Measurements from ENCODE around the gene SYNGR4. TPM values are rescaled to one million over a fixed set of nuclear protein-coding genes. Genes with fewer than 3 reads are reported as not detected.

The SYNGR4 gene
- total RNA-seq, 3 donors from 2014 or later, result not detected

- Mint-ChIP-seq H3K4me3 (peak overlapping the region; percentile 89), H3K4me1 (ENCODE audit: low read depth) (peaks cover 61% of the 10 kb centered on the region), H3K27me3 (ENCODE audit: low read depth) (no peaks in the 10 kb centered on the region), H3K9me3 (no peaks in the 10 kb centered on the region), H3K36me3 (ENCODE audit: insufficient read depth) (peaks cover 15% of the 10 kb centered on the region)
- DNase-seq, result peak; percentile 90
- peak; percentile 63 to 73 for ATAC-seq
Measured at GRCh38 chr19:48332662-48333466, 31.3 kb upstream of the SYNGR4 start.

GRCh38 chr19:48333467-48334384 lies 30.4 kb upstream of the SYNGR4 start:
- no peaks in the 10 kb centered on the region for H3K27me3 Mint-ChIP-seq (ENCODE audit: low read depth)
- H3K4me1 Mint-ChIP-seq (ENCODE audit: low read depth), result peaks cover 55% of the 10 kb centered on the region
- H3K36me3 Mint-ChIP-seq (ENCODE audit: insufficient read depth), result peaks cover 11% of the 10 kb centered on the region
- H3K4me3 Mint-ChIP-seq, result peak overlapping the region; percentile 89
- no peaks in the 10 kb centered on the region for H3K9me3 Mint-ChIP-seq
- peak; percentile 78 to 80 for ATAC-seq
- peak; percentile 93 for DNase-seq

GRCh38 chr19:48338253-48338755 lies 25.9 kb upstream of the SYNGR4 start:
- ATAC-seq (no peak), DNase-seq (no peak)
- Mint-ChIP-seq H3K9me3 (no peaks in the 10 kb centered on the region), H3K4me3 (no peak overlapping the region), H3K4me1 (ENCODE audit: low read depth) (peaks cover 13% of the 10 kb centered on the region), H3K27me3 (ENCODE audit: low read depth) (no peaks in the 10 kb centered on the region), H3K36me3 (ENCODE audit: insufficient read depth) (peaks cover 5% of the 10 kb centered on the region)

- Mint-ChIP-seq H3K9me3 (no peaks in the 10 kb centered on the region), H3K27me3 (ENCODE audit: low read depth) (no peaks in the 10 kb centered on the region), H3K36me3 (ENCODE audit: insufficient read depth) (peaks cover 8% of the 10 kb centered on the region), H3K4me3 (no peak overlapping the region), H3K4me1 (ENCODE audit: low read depth) (peaks cover 9% of the 10 kb centered on the region)
- ATAC-seq, result no peak
- DNase-seq, result no peak
Measured at GRCh38 chr19:48338802-48339503, 25.2 kb upstream of the SYNGR4 start.

GRCh38 chr19:48340995-48341394 lies 23.2 kb upstream of the SYNGR4 start:
- no peak for DNase-seq
- Mint-ChIP-seq H3K36me3 (ENCODE audit: insufficient read depth) (peaks cover 8% of the 10 kb centered on the region), H3K4me3 (no peak overlapping the region), H3K4me1 (ENCODE audit: low read depth) (no peaks in the 10 kb centered on the region), H3K9me3 (no peaks in the 10 kb centered on the region), H3K27me3 (ENCODE audit: low read depth) (no peaks in the 10 kb centered on the region)
- ATAC-seq, result no peak

- DNase-seq (no peak), ATAC-seq (no peak)
- no peak overlapping the region for H3K4me3 Mint-ChIP-seq
- no peaks in the 10 kb centered on the region for H3K4me1 Mint-ChIP-seq (ENCODE audit: low read depth)
- H3K9me3 Mint-ChIP-seq, result no peaks in the 10 kb centered on the region
- peaks cover 8% of the 10 kb centered on the region for H3K36me3 Mint-ChIP-seq (ENCODE audit: insufficient read depth)
- H3K27me3 Mint-ChIP-seq (ENCODE audit: low read depth), result no peaks in the 10 kb centered on the region
Measured at GRCh38 chr19:48341515-48342413, 22.4 kb upstream of the SYNGR4 start.

- no peak for DNase-seq
- Mint-ChIP-seq H3K4me3 (no peak overlapping the region), H3K36me3 (ENCODE audit: insufficient read depth) (peaks cover 8% of the 10 kb centered on the region), H3K4me1 (ENCODE audit: low read depth) (no peaks in the 10 kb centered on the region), H3K27me3 (ENCODE audit: low read depth) (no peaks in the 10 kb centered on the region), H3K9me3 (no peaks in the 10 kb centered on the region)
- ATAC-seq, result no peak
Measured at GRCh38 chr19:48342414-48342738, 21.8 kb upstream of the SYNGR4 start.

GRCh38 chr19:48342841-48343540 lies 21.2 kb upstream of the SYNGR4 start:
- ATAC-seq (no peak), DNase-seq (no peak)
- Mint-ChIP-seq H3K36me3 (ENCODE audit: insufficient read depth) (peaks cover 8% of the 10 kb centered on the region), H3K4me3 (no peak overlapping the region), H3K9me3 (no peaks in the 10 kb centered on the region), H3K27me3 (ENCODE audit: low read depth) (no peaks in the 10 kb centered on the region), H3K4me1 (ENCODE audit: low read depth) (no peaks in the 10 kb centered on the region)

- H3K9me3 Mint-ChIP-seq, result no peaks in the 10 kb centered on the region
- H3K4me1 Mint-ChIP-seq (ENCODE audit: low read depth), result no peaks in the 10 kb centered on the region
- no peak for DNase-seq
- H3K36me3 Mint-ChIP-seq (ENCODE audit: insufficient read depth), result peaks cover 10% of the 10 kb centered on the region
- ATAC-seq, result no peak
- H3K4me3 Mint-ChIP-seq, result no peak overlapping the region
- H3K27me3 Mint-ChIP-seq (ENCODE audit: low read depth), result no peaks in the 10 kb centered on the region
Measured at GRCh38 chr19:48344892-48345291, 19.3 kb upstream of the SYNGR4 start.

- no peaks in the 10 kb centered on the region for H3K4me1 Mint-ChIP-seq (ENCODE audit: low read depth)
- ATAC-seq (no peak), DNase-seq (no peak)
- no peaks in the 10 kb centered on the region for H3K27me3 Mint-ChIP-seq (ENCODE audit: low read depth)
- H3K9me3 Mint-ChIP-seq, result no peaks in the 10 kb centered on the region
- peaks cover 10% of the 10 kb centered on the region for H3K36me3 Mint-ChIP-seq (ENCODE audit: insufficient read depth)
- H3K4me3 Mint-ChIP-seq, result no peak overlapping the region
Measured at GRCh38 chr19:48346191-48346590, 18.0 kb upstream of the SYNGR4 start.

GRCh38 chr19:48348045-48348444 lies 16.1 kb upstream of the SYNGR4 start:
- Mint-ChIP-seq H3K4me1 (ENCODE audit: low read depth) (no peaks in the 10 kb centered on the region), H3K4me3 (no peak overlapping the region), H3K9me3 (no peaks in the 10 kb centered on the region), H3K27me3 (ENCODE audit: low read depth) (no peaks in the 10 kb centered on the region), H3K36me3 (ENCODE audit: insufficient read depth) (peaks cover 7% of the 10 kb centered on the region)
- no peak for DNase-seq
- ATAC-seq, result no peak

GRCh38 chr19:48348737-48349136 lies 15.4 kb upstream of the SYNGR4 start:
- ATAC-seq, result no peak
- no peak for DNase-seq
- peaks cover 2% of the 10 kb centered on the region for H3K36me3 Mint-ChIP-seq (ENCODE audit: insufficient read depth)
- no peaks in the 10 kb centered on the region for H3K9me3 Mint-ChIP-seq
- H3K27me3 Mint-ChIP-seq (ENCODE audit: low read depth), result no peaks in the 10 kb centered on the region
- no peaks in the 10 kb centered on the region for H3K4me1 Mint-ChIP-seq (ENCODE audit: low read depth)
- no peak overlapping the region for H3K4me3 Mint-ChIP-seq

- no peaks in the 10 kb centered on the region for H3K4me1 Mint-ChIP-seq (ENCODE audit: low read depth)
- H3K9me3 Mint-ChIP-seq, result no peaks in the 10 kb centered on the region
- peaks cover 2% of the 10 kb centered on the region for H3K36me3 Mint-ChIP-seq (ENCODE audit: insufficient read depth)
- ATAC-seq (no peak), DNase-seq (no peak)
- no peaks in the 10 kb centered on the region for H3K27me3 Mint-ChIP-seq (ENCODE audit: low read depth)
- H3K4me3 Mint-ChIP-seq, result no peak overlapping the region
Measured at GRCh38 chr19:48350856-48351255, 13.3 kb upstream of the SYNGR4 start.

Data from activated T-cell treated with anti-CD3 and anti-CD28 coated beads, Interleukin-2, amount 50 U/mL, for 4 hours (primary cell).